DND-41 (cell line): ENCODE data around the gene EPS8L2.
"Not testable (repeated sequence)": the region's sequence is repeated elsewhere in the genome, so short reads cannot be mapped to it uniquely, and the experiment has no call there.

ENCODE experiments used
- ATAC-seq: fragments of 200-7000 bp; cut with Tn5 transposase; 3 replicates; pipeline ENCODE4 v1.9.1; 2021; ENCODE audit warnings: low read depth; ENCODE audit not compliant: insufficient read depth
- DNase-seq: peaks from one replicate; pipeline ENCODE4 v3.0.0-alpha.2; 2020
- H2AFZ ChIP-seq: 2 replicates; pipeline ENCODE4 v1.6.0; 2012; ENCODE audit warnings: low read depth, low read length
- H3K27ac ChIP-seq: 2 replicates; pipeline ENCODE4 v1.5.1; 2012; ENCODE audit warnings: low read length, inconsistent platforms
- H3K27me3 ChIP-seq: fragments of 200-600 bp; sonication (generic); 2 replicates; pipeline ENCODE4 v1.6.0; 2012; ENCODE audit warnings: low read length, mild to moderate bottlenecking, inconsistent platforms; ENCODE audit not compliant: insufficient read depth, poor library complexity
- H3K36me3 ChIP-seq: 2 replicates; pipeline ENCODE4 v1.5.1; 2012; ENCODE audit warnings: low read length, inconsistent platforms; ENCODE audit not compliant: insufficient read depth
- H3K4me1 ChIP-seq: 2 replicates; pipeline ENCODE4 v1.5.1; 2012; ENCODE audit warnings: mild to moderate bottlenecking, low read length; ENCODE audit not compliant: insufficient read depth
- H3K4me2 ChIP-seq: 2 replicates; pipeline ENCODE4 v1.6.0; 2012; ENCODE audit warnings: mild to moderate bottlenecking, moderate library complexity, low read length, inconsistent platforms; ENCODE audit not compliant: insufficient read depth
- H3K4me3 ChIP-seq, 2 experiments: fragments of 200-600 bp in 1 of 2; shearing (Covaris generic) in 1 of 2; 2 replicates each; pipeline ENCODE4 v1.5.1; 2012 to 2016; ENCODE audit warnings: inconsistent platforms in 2 of 2, low read length in 2 of 2, mild to moderate bottlenecking in 2 of 2, low read depth in 1 of 2, moderate library complexity in 1 of 2
- H3K79me2 ChIP-seq: 2 replicates; pipeline ENCODE4 v1.6.0; 2012; ENCODE audit warnings: low read length, inconsistent platforms; ENCODE audit not compliant: insufficient read depth
- H3K9ac ChIP-seq: 2 replicates; pipeline ENCODE4 v1.6.0; 2012; ENCODE audit warnings: low read depth, mild to moderate bottlenecking, inconsistent platforms, low read length, moderate library complexity
- H3K9me3 ChIP-seq: 2 replicates; pipeline ENCODE4 v1.5.1; 2012; ENCODE audit warnings: low read length, moderate library complexity, mild to moderate bottlenecking, inconsistent platforms; ENCODE audit not compliant: insufficient read depth, severe bottlenecking
- H4K20me1 ChIP-seq: 2 replicates; pipeline ENCODE4 v1.6.0; 2012; ENCODE audit warnings: low read length; ENCODE audit not compliant: insufficient read depth
- CTCF ChIP-seq: IDR thresholded peaks from 2 replicates; pipeline ENCODE4 v1.5.1; 2012; ENCODE audit warnings: borderline replicate concordance, low read length, moderate library complexity, mild to moderate bottlenecking; ENCODE audit not compliant: poor library complexity, severe bottlenecking; ENCODE audit errors: extremely low read depth
- EZH2 ChIP-seq: IDR thresholded peaks from 3 replicates; pipeline ENCODE4 v1.6.1; 2012; ENCODE audit warnings: borderline replicate concordance, low read depth, mild to moderate bottlenecking, moderate library complexity, low read length, inconsistent platforms; ENCODE audit not compliant: severe bottlenecking

The EPS8L2 gene

GRCh38 chr11:689625-690024, 16.4 kb upstream of the EPS8L2 start:
- Histone ChIP-seq H3K4me1 (peaks cover 33% of the 10 kb centered on the region), H3K36me3 (peaks cover 67% of the 10 kb centered on the region), H3K9ac (no peak overlapping the region), H4K20me1 (peaks cover 55% of the 10 kb centered on the region), H3K9me3 (no peaks in the 10 kb centered on the region), H2AFZ (no peak overlapping the region), H3K4me2 (no peak overlapping the region), H3K79me2 (peaks cover 53% of the 10 kb centered on the region), H3K27me3 (no peaks in the 10 kb centered on the region), H3K27ac (no peak overlapping the region), H3K4me3 (no peak overlapping the region)
- ATAC-seq (no peak), DNase-seq (no peak)
- TF ChIP-seq CTCF (no peak), EZH2 (no peak)

- not testable (repeated sequence) for H3K27me3 ChIP-seq, DNase-seq, H3K4me3 ChIP-seq, H2AFZ ChIP-seq, H3K9ac ChIP-seq, H3K27ac ChIP-seq, H3K9me3 ChIP-seq, ATAC-seq, H3K4me2 ChIP-seq
- Histone ChIP-seq H3K36me3 (peaks cover 61% of the 10 kb centered on the region), H4K20me1 (peaks cover 55% of the 10 kb centered on the region), H3K79me2 (peaks cover 54% of the 10 kb centered on the region), H3K4me1 (peaks cover 33% of the 10 kb centered on the region)
These were observed 15.8 kb upstream of the EPS8L2 start for GRCh38 chr11:690244-690643.

DNA sequence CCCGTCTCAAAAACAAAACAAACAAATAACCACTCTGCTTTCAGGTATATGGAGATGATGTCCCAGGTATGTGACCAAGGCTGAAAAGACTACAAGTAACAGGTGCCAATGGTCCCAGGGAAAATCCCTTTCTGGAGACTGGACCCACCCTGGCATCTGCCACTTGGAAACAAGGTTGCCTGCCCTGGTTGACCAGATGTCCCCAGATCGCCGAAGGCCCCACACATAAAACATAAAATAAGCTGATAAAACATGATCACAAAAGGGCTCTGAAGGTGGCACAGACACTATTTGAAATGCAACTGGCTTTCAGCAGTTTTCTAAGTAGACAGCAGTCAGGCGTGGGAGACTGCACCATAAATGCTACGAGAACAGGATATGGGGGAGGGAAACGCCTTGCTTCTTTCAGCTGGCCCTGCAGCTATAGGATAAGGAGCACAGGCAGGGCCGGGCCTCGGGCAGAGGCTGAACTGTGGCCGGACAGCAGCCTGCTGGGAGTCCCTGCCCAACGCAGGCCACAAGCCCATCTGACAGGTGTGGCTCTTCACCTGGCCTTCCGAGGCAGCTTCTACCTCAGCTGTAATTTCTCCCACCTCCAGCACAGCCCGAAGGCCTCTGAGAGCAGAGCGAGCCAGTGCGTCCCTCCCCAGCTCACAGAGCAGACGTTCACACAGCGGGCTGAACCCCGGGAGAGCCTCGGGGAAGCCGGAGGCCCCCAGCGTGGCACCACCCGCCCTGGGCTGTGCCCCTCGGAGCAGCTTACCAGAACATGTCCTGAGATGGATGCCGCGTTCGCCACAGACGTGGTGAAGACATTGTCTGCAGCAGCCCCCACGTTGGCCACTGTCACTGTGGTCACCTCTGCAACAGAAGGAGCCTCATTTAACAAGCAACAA, 15.0 kb upstream of the EPS8L2 start:
- DNase-seq: no peak
- H3K36me3 ChIP-seq: peaks cover 55% of the 10 kb centered on the region

More for the DNA sequence above, 15.0 kb upstream of the EPS8L2 start:
- ATAC-seq: no peak
- no peak overlapping the region; the same call in 1 of the 2 replicates for H3K9ac ChIP-seq
- H3K9me3 ChIP-seq: no peaks in the 10 kb centered on the region
- H3K4me2 ChIP-seq: peak overlapping the region; percentile 20; the same call in 1 of the 2 replicates
- H3K27me3 ChIP-seq: no peaks in the 10 kb centered on the region
- peaks cover 57% of the 10 kb centered on the region for H3K79me2 ChIP-seq
- H3K4me1 ChIP-seq: peaks cover 33% of the 10 kb centered on the region
- H3K27ac ChIP-seq: no peak overlapping the region
- no peak for TF ChIP-seq CTCF
- no peak for TF ChIP-seq EZH2
- H4K20me1 ChIP-seq: peaks cover 55% of the 10 kb centered on the region
- H2AFZ ChIP-seq: no peak overlapping the region
- no peak overlapping the region for H3K4me3 ChIP-seq
